ENCODE data around the gene PSMD1. TPM values are rescaled to one million over a fixed set of nuclear protein-coding genes. Genes with fewer than 3 reads are reported as not detected.

PSMD1 gene
- total RNA-seq, 2 experiments from 2014 or later = 27.9 to 31.3 TPM

DNA sequence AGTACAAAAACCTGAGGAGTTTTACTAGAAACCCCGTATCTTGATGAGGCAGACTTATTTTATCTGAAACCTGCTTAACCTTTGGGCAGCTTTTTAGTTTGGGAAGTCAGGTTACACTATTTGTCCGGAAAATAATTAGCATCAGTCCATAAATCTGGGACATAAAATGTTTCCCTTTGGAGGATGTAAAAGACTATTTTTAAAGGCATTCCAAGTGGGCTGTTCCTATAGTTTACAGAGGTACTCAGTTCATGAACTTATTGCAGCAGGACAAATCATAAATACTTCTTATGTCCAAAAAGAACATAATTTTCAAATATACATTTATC, 61.9 kb downstream of the PSMD1 start:
- ChIA-PET POLR2A (no interaction called here), CTCF (no interaction called here)
- ATAC-seq (ENCODE audit: poor library complexity) (no peak), DNase-seq (no peak)
- no peak overlapping the region for H3K27ac ChIP-seq (ENCODE audit: low read depth in 1 of 2, low read length in 2 of 2)
- no peak overlapping the region for H3K4me3 ChIP-seq (ENCODE audit: low read length)
- Mint-ChIP-seq H3K4me1 (ENCODE audit: low read depth) (peaks cover 54% of the 10 kb centered on the region), H3K4me3 (no peak overlapping the region), H3K9me3 (no peaks in the 10 kb centered on the region), H3K27me3 (no peaks in the 10 kb centered on the region), H3K36me3 (ENCODE audit: low read depth) (peaks cover 8% of the 10 kb centered on the region), H3K27ac (peak overlapping the region; percentile 16)
- intact Hi-C loops (cut with DNase I, micrococcal nuclease) = no loop called here
- TF ChIP-seq, protein P1, sequence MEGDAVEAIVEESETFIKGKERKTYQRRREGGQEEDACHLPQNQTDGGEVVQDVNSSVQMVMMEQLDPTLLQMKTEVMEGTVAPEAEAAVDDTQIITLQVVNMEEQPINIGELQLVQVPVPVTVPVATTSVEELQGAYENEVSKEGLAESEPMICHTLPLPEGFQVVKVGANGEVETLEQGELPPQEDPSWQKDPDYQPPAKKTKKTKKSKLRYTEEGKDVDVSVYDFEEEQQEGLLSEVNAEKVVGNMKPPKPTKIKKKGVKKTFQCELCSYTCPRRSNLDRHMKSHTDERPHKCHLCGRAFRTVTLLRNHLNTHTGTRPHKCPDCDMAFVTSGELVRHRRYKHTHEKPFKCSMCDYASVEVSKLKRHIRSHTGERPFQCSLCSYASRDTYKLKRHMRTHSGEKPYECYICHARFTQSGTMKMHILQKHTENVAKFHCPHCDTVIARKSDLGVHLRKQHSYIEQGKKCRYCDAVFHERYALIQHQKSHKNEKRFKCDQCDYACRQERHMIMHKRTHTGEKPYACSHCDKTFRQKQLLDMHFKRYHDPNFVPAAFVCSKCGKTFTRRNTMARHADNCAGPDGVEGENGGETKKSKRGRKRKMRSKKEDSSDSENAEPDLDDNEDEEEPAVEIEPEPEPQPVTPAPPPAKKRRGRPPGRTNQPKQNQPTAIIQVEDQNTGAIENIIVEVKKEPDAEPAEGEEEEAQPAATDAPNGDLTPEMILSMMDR (IDR thresholded peaks at IDR 0.05) = no peak
- no peaks in the 10 kb centered on the region for H3K4me1 ChIP-seq (ENCODE audit: insufficient read depth, low read length)
- no peaks in the 10 kb centered on the region for H3K9me3 ChIP-seq (ENCODE audit: control insufficient read depth in 1 of 2, insufficient read depth in 1 of 2, low read length in 2 of 2)
- H3K27me3 ChIP-seq (ENCODE audit: control insufficient read depth in 1 of 2, insufficient read depth in 2 of 2, low read length in 2 of 2) = no peaks in the 10 kb centered on the region
- H3K36me3 ChIP-seq (ENCODE audit: insufficient read depth, low read length) = peaks cover 5% of the 10 kb centered on the region

GRCh38 chr2:231123362-231123898, 66.8 kb downstream of the PSMD1 start:
- Mint-ChIP-seq H3K36me3 (ENCODE audit: low read depth) (no peaks in the 10 kb centered on the region), H3K27me3 (no peaks in the 10 kb centered on the region), H3K9me3 (no peaks in the 10 kb centered on the region), H3K4me1 (ENCODE audit: low read depth) (peaks cover 68% of the 10 kb centered on the region), H3K4me3 (peak overlapping the region; percentile 81), H3K27ac (peak overlapping the region; percentile 81)
- DNase-seq (peak in 1 of 14 experiments; percentile 3), ATAC-seq (ENCODE audit: poor library complexity) (no peak)
- H3K27ac ChIP-seq (ENCODE audit: low read depth in 1 of 2, low read length in 2 of 2) = no peak overlapping the region
- ChIA-PET CTCF (no interaction called here), POLR2A (interaction anchor here (0.6 kb wide), 1 partner anchor 341 kb away, joined by 4 read pairs; the partner anchor contains the start of gene NCL)
- no peaks in the 10 kb centered on the region for H3K9me3 ChIP-seq (ENCODE audit: control insufficient read depth in 1 of 2, insufficient read depth in 1 of 2, low read length in 2 of 2)
- intact Hi-C loops (cut with DNase I, micrococcal nuclease) = no loop called here
- H3K27me3 ChIP-seq (ENCODE audit: control insufficient read depth in 1 of 2, insufficient read depth in 2 of 2, low read length in 2 of 2) = no peaks in the 10 kb centered on the region
- no peak overlapping the region for H3K4me3 ChIP-seq (ENCODE audit: low read length)
- TF ChIP-seq, protein P1 (IDR thresholded peaks at IDR 0.05) = no peak
- H3K36me3 ChIP-seq (ENCODE audit: insufficient read depth, low read length) = no peaks in the 10 kb centered on the region
- no peaks in the 10 kb centered on the region for H3K4me1 ChIP-seq (ENCODE audit: insufficient read depth, low read length)

- Histone ChIP-seq H3K36me3 (ENCODE audit: insufficient read depth, low read length) (no peaks in the 10 kb centered on the region), H3K4me1 (ENCODE audit: insufficient read depth, low read length) (no peaks in the 10 kb centered on the region), H3K9me3 (ENCODE audit: control insufficient read depth in 1 of 2, insufficient read depth in 1 of 2, low read length in 2 of 2) (no peaks in the 10 kb centered on the region), H3K27me3 (ENCODE audit: control insufficient read depth in 1 of 2, insufficient read depth in 2 of 2, low read length in 2 of 2) (no peaks in the 10 kb centered on the region), H3K27ac (ENCODE audit: low read depth in 1 of 2, low read length in 2 of 2) (no peak within 1 kb of the TSS), H3K4me3 (ENCODE audit: low read length) (no peak within 1 kb of the TSS)
- intact Hi-C loops (cut with DNase I, micrococcal nuclease) = loop anchor here in 1 of 2 experiments (2.0 kb wide), 1 partner anchor 20 kb away; no protein-coding TSS in a partner anchor
- POLR2A ChIA-PET = interaction anchor here (1.1 to 2.4 kb wide), 2 partner anchors 339 to 389 kb away, joined by 5 to 13 read pairs; partner anchors contain the start of gene NCL
- no peaks in the 10 kb centered on the region for H3K27me3 Mint-ChIP-seq
- ATAC-seq (ENCODE audit: poor library complexity) (peak; percentile 79), DNase-seq (peak in 1 of 14 experiments; percentile 22)
- H3K9me3 Mint-ChIP-seq = no peaks in the 10 kb centered on the region
- H3K36me3 Mint-ChIP-seq (ENCODE audit: low read depth) = no peaks in the 10 kb centered on the region
- peak within 1 kb of the TSS; percentile 81 for H3K27ac Mint-ChIP-seq
- TF ChIP-seq, protein P1 (IDR thresholded peaks at IDR 0.05) = no peak
- CTCF ChIA-PET = interaction anchor here (1.1 to 1.4 kb wide), 2 partner anchors 9 to 12 kb away, joined by 3 to 4 read pairs; no protein-coding TSS in a partner anchor
- H3K4me3 Mint-ChIP-seq = peak within 1 kb of the TSS; percentile 81
- H3K4me1 Mint-ChIP-seq (ENCODE audit: low read depth) = peaks cover 59% of the 10 kb centered on the region
Observed at GRCh38 chr2:231124838-231125568, 68.3 kb downstream of the PSMD1 start, which contains the start of gene HTR2B. TSS of gene HTR2B (minus strand) at chr2:231125042. CDS start at chr2:231123764, 1,278 bp downstream.

Measured in CD4-positive, alpha-beta T cell (primary cell).